Mesenchymal stem cell (in vitro differentiated cells and primary cell): ENCODE data around the gene CFAP73.

Source experiments
- DNase-seq: peaks from one replicate; pipeline ENCODE4 v3.0.0-alpha.2; 2013
- H2AFZ ChIP-seq: one replicate; pipeline ENCODE4 v1.6.1; 2013; ENCODE audit warnings: low read depth, mild to moderate bottlenecking, control low read depth, inconsistent platforms, low read length, moderate library complexity
- H2AK5ac ChIP-seq: 2 replicates; pipeline ENCODE4 v1.6.1; 2013; ENCODE audit warnings: low read length, moderate library complexity, mild to moderate bottlenecking, inconsistent platforms; ENCODE audit not compliant: severe bottlenecking
- H2BK120ac ChIP-seq: one replicate; pipeline ENCODE4 v1.6.1; 2013; ENCODE audit warnings: low read depth, mild to moderate bottlenecking, inconsistent platforms, low read length, moderate library complexity
- H2BK12ac ChIP-seq, 2 experiments: one replicate each; pipeline ENCODE4 v1.6.1; 2013; ENCODE audit warnings: inconsistent platforms in 2 of 2, low read length in 2 of 2, mild to moderate bottlenecking in 2 of 2, moderate library complexity in 2 of 2, control low read depth in 1 of 2
- H2BK15ac ChIP-seq: one replicate; pipeline ENCODE4 v1.6.1; 2013; ENCODE audit warnings: mild to moderate bottlenecking, low read depth, inconsistent platforms; ENCODE audit not compliant: poor library complexity, severe bottlenecking
- H2BK5ac ChIP-seq: 2 replicates; pipeline ENCODE4 v1.6.1; 2013; ENCODE audit warnings: low read depth, mild to moderate bottlenecking, low read length, control low read depth, inconsistent platforms; ENCODE audit not compliant: poor library complexity, severe bottlenecking
- H3K14ac ChIP-seq, 2 experiments: one replicate each; pipeline ENCODE4 v1.6.1; 2013; ENCODE audit warnings: inconsistent platforms in 2 of 2, low read length in 2 of 2, control low read depth in 1 of 2, mild to moderate bottlenecking in 1 of 2, moderate library complexity in 1 of 2
- H3K18ac ChIP-seq, 2 experiments: one replicate each; pipeline ENCODE4 v1.6.1; 2013; ENCODE audit warnings: inconsistent platforms in 2 of 2, low read length in 2 of 2, control low read depth in 1 of 2, low read depth in 1 of 2, mild to moderate bottlenecking in 1 of 2
- H3K23ac ChIP-seq, 2 experiments: one replicate each; pipeline ENCODE4 v1.6.1; 2013; ENCODE audit warnings: inconsistent platforms in 2 of 2, low read length in 2 of 2, mild to moderate bottlenecking in 2 of 2, moderate library complexity in 2 of 2, control low read depth in 1 of 2
- H3K27ac ChIP-seq: 2 replicates; pipeline ENCODE4 v1.5.1; 2013; ENCODE audit warnings: mild to moderate bottlenecking, moderate library complexity, low read length, control low read depth, inconsistent platforms; ENCODE audit not compliant: poor library complexity, severe bottlenecking
- H3K27me3 ChIP-seq, 2 experiments: 2 replicates each; pipeline versions ENCODE4 v1.6.1 to v1.7.0; 2013; ENCODE audit warnings: low read length in 2 of 2, mild to moderate bottlenecking in 2 of 2, moderate library complexity in 2 of 2, control low read depth in 1 of 2, inconsistent platforms in 1 of 2; ENCODE audit not compliant: control insufficient read depth in 1 of 2, insufficient read depth in 1 of 2
- H3K36me3 ChIP-seq, 2 experiments: 2 replicates each; pipeline versions ENCODE4 v1.6.1 to v1.7.0; 2013; ENCODE audit warnings: low read length in 2 of 2, control low read depth in 1 of 2, inconsistent platforms in 1 of 2, low read depth in 1 of 2, mild to moderate bottlenecking in 1 of 2; ENCODE audit not compliant: insufficient read depth in 2 of 2, control insufficient read depth in 1 of 2
- H3K4ac ChIP-seq, 2 experiments: one replicate each; pipeline ENCODE4 v1.6.1; 2013; ENCODE audit warnings: inconsistent platforms in 2 of 2, low read length in 2 of 2, mild to moderate bottlenecking in 2 of 2, moderate library complexity in 2 of 2, control low read depth in 1 of 2, low read depth in 1 of 2
- H3K4me1 ChIP-seq: 2 replicates; pipeline ENCODE4 v1.6.1; 2013; ENCODE audit warnings: low read depth, low read length, control low read depth; ENCODE audit not compliant: control insufficient read depth, insufficient read depth
- H3K4me2 ChIP-seq: 2 replicates; pipeline ENCODE4 v1.6.1; 2013; ENCODE audit warnings: low read length, mild to moderate bottlenecking, inconsistent platforms; ENCODE audit not compliant: poor library complexity, severe bottlenecking
- H3K4me3 ChIP-seq, 2 experiments: 2 replicates each; pipeline versions ENCODE4 v1.5.1 to v1.7.0; 2013; ENCODE audit warnings: low read length in 2 of 2, mild to moderate bottlenecking in 2 of 2, control low read depth in 1 of 2, low read depth in 1 of 2; ENCODE audit not compliant: insufficient read depth in 1 of 2
- H3K79me1 ChIP-seq: replicated peaks from 2 replicates; pipeline ENCODE4 v1.6.1; 2013; ENCODE audit warnings: mild to moderate bottlenecking, control low read depth, low read length, inconsistent platforms; ENCODE audit not compliant: poor library complexity, severe bottlenecking
- H3K9ac ChIP-seq: 2 replicates; pipeline ENCODE4 v1.7.0; 2013; ENCODE audit warnings: mild to moderate bottlenecking, low read length, moderate library complexity
- H3K9me3 ChIP-seq: 2 replicates; pipeline ENCODE4 v1.7.0; 2013; ENCODE audit warnings: mild to moderate bottlenecking, low read length; ENCODE audit not compliant: control insufficient read depth
- H4K8ac ChIP-seq: one replicate; pipeline ENCODE4 v1.6.1; 2013; ENCODE audit warnings: inconsistent platforms, mild to moderate bottlenecking, low read length, moderate library complexity
- H4K91ac ChIP-seq: one replicate; pipeline ENCODE4 v1.6.1; 2013; ENCODE audit warnings: mild to moderate bottlenecking, low read length, inconsistent platforms
- WGBS: methylation state at CpG from one replicate; pipeline ENCODE4 v1.1.7; 2013; ENCODE audit warnings: mixed read lengths; 5-methylcytosine and 5-hydroxymethylcytosine counted together

Gene CFAP73

DNA sequence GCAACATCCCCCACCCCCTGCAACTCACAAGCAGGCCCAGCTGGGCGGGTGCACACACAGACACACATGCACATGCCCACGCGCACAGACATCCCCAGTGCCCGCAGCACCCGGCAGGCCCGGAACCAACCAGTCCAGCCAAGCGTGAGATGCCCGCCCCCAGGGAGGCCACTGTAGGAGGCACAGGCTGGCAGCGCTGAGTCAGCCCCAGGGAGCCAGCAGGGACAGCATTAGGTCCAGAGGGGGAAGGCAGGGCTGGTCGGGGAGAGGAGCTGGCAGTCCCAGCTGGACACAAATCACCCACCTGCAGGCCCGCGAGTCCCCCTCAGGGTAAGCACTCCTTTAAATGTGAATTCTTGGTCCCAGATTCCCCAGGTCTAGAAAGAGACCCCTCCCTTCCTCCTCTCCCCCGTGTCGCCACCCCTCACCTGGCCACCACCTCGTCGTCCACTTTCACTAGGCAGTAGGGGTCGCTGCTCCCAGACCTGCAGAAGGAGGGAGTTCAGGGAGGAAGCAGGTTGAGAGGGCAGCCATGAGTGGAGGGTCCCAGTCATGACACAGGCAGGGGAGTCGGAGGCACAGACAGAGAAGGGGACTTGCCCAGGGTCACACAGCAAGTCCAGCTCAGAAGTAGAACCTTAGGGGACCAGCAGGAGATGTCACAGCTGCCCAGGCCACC is 18.9 kb upstream of the CFAP73 start:
- no peak overlapping the region for H2BK12ac ChIP-seq
- no peak overlapping the region for H4K91ac ChIP-seq
- H2BK5ac ChIP-seq, result no peak overlapping the region
- H3K36me3 ChIP-seq, result no peaks in the 10 kb centered on the region
- H3K18ac ChIP-seq, result no peak overlapping the region
- no peak overlapping the region for H3K4me3 ChIP-seq
- no peak overlapping the region for H2BK15ac ChIP-seq
- H3K4ac ChIP-seq, result no peak overlapping the region
- H3K27ac ChIP-seq, result no peak overlapping the region
- H2AK5ac ChIP-seq, result no peak overlapping the region
- no peak overlapping the region for H3K4me2 ChIP-seq
- no peaks in the 10 kb centered on the region for H3K79me1 ChIP-seq
- H2AFZ ChIP-seq, result no peak overlapping the region
- no peaks in the 10 kb centered on the region for H3K9me3 ChIP-seq
- DNase-seq, result no peak
- H3K27me3 ChIP-seq, result peaks cover 55 to 71% of the 10 kb centered on the region in 2 experiments
- H3K14ac ChIP-seq, result no peak overlapping the region
- H2BK120ac ChIP-seq, result no peak overlapping the region
- H3K23ac ChIP-seq, result no peak overlapping the region
- no peak overlapping the region for H3K9ac ChIP-seq
- WGBS, result 65% methylated on average over 12 of the region's 18 CpGs
- H4K8ac ChIP-seq, result no peak overlapping the region
- H3K4me1 ChIP-seq, result peaks cover 29% of the 10 kb centered on the region

DNA sequence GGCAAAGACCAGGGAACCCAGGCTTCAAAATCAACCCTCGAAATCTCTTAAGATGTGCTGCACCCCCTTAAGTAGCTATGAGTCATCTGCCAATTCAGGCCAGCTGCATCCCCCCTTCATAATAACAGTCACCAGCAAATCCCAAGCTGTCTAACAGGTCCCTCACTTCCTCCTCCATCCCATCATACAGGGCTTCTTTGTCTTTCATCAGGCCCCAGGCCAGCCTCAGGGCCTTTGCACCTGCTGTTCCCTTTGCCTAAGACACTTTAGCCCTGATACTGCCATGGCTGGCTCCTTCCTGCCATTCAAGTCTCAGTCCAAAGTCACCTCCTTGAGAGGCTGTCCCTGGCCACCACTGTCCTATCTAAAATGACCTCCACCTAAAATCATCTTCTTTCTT is 18.0 kb upstream of the CFAP73 start:
- Histone ChIP-seq H3K14ac (no peak overlapping the region), H2BK5ac (no peak overlapping the region), H3K4me1 (peaks cover 34% of the 10 kb centered on the region), H2AK5ac (no peak overlapping the region), H3K36me3 (no peaks in the 10 kb centered on the region), H2BK15ac (no peak overlapping the region), H4K8ac (no peak overlapping the region), H3K9me3 (no peaks in the 10 kb centered on the region), H3K18ac (no peak overlapping the region), H2BK120ac (no peak overlapping the region), H3K9ac (no peak overlapping the region), H3K79me1 (no peaks in the 10 kb centered on the region), H4K91ac (no peak overlapping the region), H3K27me3 (peaks cover 64 to 79% of the 10 kb centered on the region in 2 experiments), H3K27ac (no peak overlapping the region), H2AFZ (no peak overlapping the region), H3K23ac (no peak overlapping the region), H3K4me2 (no peak overlapping the region), H2BK12ac (no peak overlapping the region), H3K4ac (no peak overlapping the region), H3K4me3 (no peak overlapping the region)
- 48% methylated on average over 1 of the region's 1 CpG for WGBS
- no peak for DNase-seq

DNA sequence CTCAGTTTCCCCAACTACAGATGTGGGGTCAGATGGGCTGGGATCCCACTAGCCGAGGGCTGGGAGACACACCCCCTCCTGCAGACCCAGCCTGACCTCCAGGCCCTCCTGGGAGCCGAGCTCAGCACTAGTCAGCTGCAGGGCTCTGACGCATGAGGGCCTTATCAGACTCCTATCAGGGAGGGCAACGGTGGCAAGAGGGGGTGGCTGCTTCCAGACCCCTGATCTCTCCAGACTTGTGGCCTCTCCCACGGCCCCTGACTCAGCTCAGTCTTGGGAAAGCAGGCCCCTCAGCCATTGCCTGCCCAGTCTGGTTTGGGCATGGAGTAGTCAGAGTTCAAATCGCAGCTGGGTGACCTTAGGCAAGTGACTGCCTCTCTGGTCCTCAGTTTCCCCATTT is 16.5 kb upstream of the CFAP73 start:
- Histone ChIP-seq H3K14ac (no peak overlapping the region), H2BK120ac (no peak overlapping the region), H2AK5ac (no peak overlapping the region), H3K27me3 (peaks cover 60 to 74% of the 10 kb centered on the region in 2 experiments), H3K23ac (no peak overlapping the region), H3K4ac (no peak overlapping the region), H2BK5ac (no peak overlapping the region), H3K36me3 (no peaks in the 10 kb centered on the region), H2BK15ac (no peak overlapping the region), H4K8ac (no peak overlapping the region), H3K4me3 (no peak overlapping the region), H3K9me3 (no peaks in the 10 kb centered on the region), H3K27ac (no peak overlapping the region), H4K91ac (no peak overlapping the region), H3K4me1 (peaks cover 35% of the 10 kb centered on the region), H3K18ac (no peak overlapping the region), H2AFZ (no peak overlapping the region), H3K4me2 (no peak overlapping the region), H2BK12ac (no peak overlapping the region), H3K79me1 (no peaks in the 10 kb centered on the region), H3K9ac (no peak overlapping the region)
- WGBS, result 47% methylated on average over 6 of the region's 6 CpGs
- no peak for DNase-seq

DNA sequence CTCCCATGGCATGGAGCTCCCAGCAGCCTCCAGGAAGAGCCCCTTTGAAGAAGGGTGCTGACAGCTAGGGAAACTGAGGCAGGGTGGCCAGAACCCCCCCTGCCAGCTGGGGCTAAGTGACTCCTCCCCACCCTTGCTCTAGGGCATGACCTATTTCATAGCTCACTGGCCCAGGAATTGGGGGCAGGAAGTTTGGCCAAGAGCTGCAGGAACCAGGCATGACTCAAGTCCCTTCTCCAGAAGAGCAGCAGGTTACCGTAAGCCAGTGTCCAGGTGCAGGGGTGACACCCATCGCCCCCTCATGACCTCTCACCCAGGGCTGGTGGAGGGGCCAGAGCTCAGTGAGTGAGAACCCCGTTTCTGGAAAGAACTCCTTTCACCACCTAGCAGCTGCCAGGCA is 15.9 kb upstream of the CFAP73 start:
- 64% methylated on average over 3 of the region's 3 CpGs for WGBS
- Histone ChIP-seq H3K4me2 (no peak overlapping the region), H4K91ac (no peak overlapping the region)

More for the DNA sequence above, 15.9 kb upstream of the CFAP73 start:
- peaks cover 38% of the 10 kb centered on the region for H3K4me1 ChIP-seq
- no peaks in the 10 kb centered on the region for H3K9me3 ChIP-seq
- H3K4me3 ChIP-seq, result no peak overlapping the region
- DNase-seq, result no peak
- H2BK120ac ChIP-seq, result no peak overlapping the region
- no peak overlapping the region for H2BK15ac ChIP-seq
- H3K9ac ChIP-seq, result no peak overlapping the region
- H3K36me3 ChIP-seq, result no peaks in the 10 kb centered on the region
- no peak overlapping the region for H2BK12ac ChIP-seq
- H3K27me3 ChIP-seq, result peaks cover 53 to 72% of the 10 kb centered on the region in 2 experiments
- no peak overlapping the region for H3K23ac ChIP-seq
- H2BK5ac ChIP-seq, result no peak overlapping the region
- no peak overlapping the region for H3K14ac ChIP-seq
- no peak overlapping the region for H3K27ac ChIP-seq
- H3K18ac ChIP-seq, result no peak overlapping the region
- H3K79me1 ChIP-seq, result no peaks in the 10 kb centered on the region
- no peak overlapping the region for H2AK5ac ChIP-seq
- no peak overlapping the region for H4K8ac ChIP-seq
- H3K4ac ChIP-seq, result no peak overlapping the region
- no peak overlapping the region for H2AFZ ChIP-seq
